GM10266 (cell line): ENCODE results near the gene DOK3.
A peak's percentile ranks its signal among the peaks of the same experiment; 100 is the strongest.

Source experiments
- DNase-seq: peaks from one replicate; pipeline ENCODE4 v3.0.0; 2012; ENCODE audit errors: extremely low spot score
- CTCF ChIP-seq: IDR thresholded peaks from 2 replicates; pipeline ENCODE4 v1.5.1; 2012; ENCODE audit warnings: mild to moderate bottlenecking, low read depth; ENCODE audit not compliant: control insufficient read depth, insufficient read depth; ENCODE audit errors: missing control alignments

DOK3 gene

GRCh38 chr5:177512736-177513380, 3.2 kb upstream of the DOK3 start:
- DNase-seq, result no peak
- TF ChIP-seq CTCF, result no peak

- DNase-seq, result no peak
- no peak for TF ChIP-seq CTCF
Measured at GRCh38 chr5:177511796-177512675, 2.4 kb upstream of the DOK3 start.

- no peak for TF ChIP-seq CTCF
Measured at GRCh38 chr5:177511181-177511580, 1.6 kb upstream of the DOK3 start.

GRCh38 chr5:177510567-177511053, 984 bp upstream of the DOK3 start:
- no peak for TF ChIP-seq CTCF
- no peak for DNase-seq

More at GRCh38 chr5:177511181-177511580, 1.6 kb upstream of the DOK3 start:
- no peak for DNase-seq

GRCh38 chr5:177509991-177510566, 453 bp upstream of the DOK3 start:
- DNase-seq, result peak; percentile 81
- no peak for TF ChIP-seq CTCF

- TF ChIP-seq CTCF, result no peak
- peak; percentile 65 for DNase-seq
Measured at GRCh38 chr5:177508837-177509236, 789 bp downstream of the DOK3 start.
